Osteocyte (in vitro differentiated cells): ENCODE data around the gene CASKIN2. TPM values are rescaled to one million over a fixed set of nuclear protein-coding genes. Genes with fewer than 3 reads are reported as not detected.

ENCODE experiments used
- DNase-seq: peaks from one replicate; pipeline ENCODE4 v3.0.0; 2021; ENCODE audit warnings: mixed read lengths; ENCODE audit not compliant: unreplicated experiment; ENCODE audit errors: extremely low spot score
- H3K27ac Mint-ChIP-seq: one replicate; pipeline ENCODE4 v1.8.0; 2021; ENCODE audit warnings: mild to moderate bottlenecking, mixed read lengths; ENCODE audit not compliant: unreplicated experiment
- H3K27me3 Mint-ChIP-seq: one replicate; pipeline ENCODE4 v1.8.0; 2021; ENCODE audit warnings: mixed read lengths; ENCODE audit not compliant: unreplicated experiment
- H3K36me3 Mint-ChIP-seq: one replicate; pipeline ENCODE4 v1.8.0; 2021; ENCODE audit warnings: mixed read lengths; ENCODE audit not compliant: unreplicated experiment
- H3K4me1 Mint-ChIP-seq: one replicate; pipeline ENCODE4 v1.8.0; 2021; ENCODE audit warnings: mixed read lengths; ENCODE audit not compliant: unreplicated experiment
- H3K4me3 Mint-ChIP-seq: one replicate; pipeline ENCODE4 v1.8.0; 2021; ENCODE audit warnings: mild to moderate bottlenecking, moderate library complexity, mixed read lengths; ENCODE audit not compliant: unreplicated experiment
- H3K9me3 Mint-ChIP-seq: one replicate; pipeline ENCODE4 v1.8.0; 2021; ENCODE audit warnings: mixed read lengths; ENCODE audit not compliant: unreplicated experiment
- total RNA-seq: library from RNA; stranded (reverse); gene quantifications from 2 replicates; pipeline ENCODE4 v1.2.1, GENCODE V29; 2021
- TF ChIP-seq, protein P1 (sequence below): fragments of 200-600 bp; sonication (generic); IDR thresholded peaks from 2 replicates; pipeline ENCODE4 v1.5.0; 2021; ENCODE audit warnings: antibody characterized with exemption, mild to moderate bottlenecking, moderate library complexity

The CASKIN2 gene
- total RNA-seq, 1 donor from 2014 or later = 28.1 TPM

DNA sequence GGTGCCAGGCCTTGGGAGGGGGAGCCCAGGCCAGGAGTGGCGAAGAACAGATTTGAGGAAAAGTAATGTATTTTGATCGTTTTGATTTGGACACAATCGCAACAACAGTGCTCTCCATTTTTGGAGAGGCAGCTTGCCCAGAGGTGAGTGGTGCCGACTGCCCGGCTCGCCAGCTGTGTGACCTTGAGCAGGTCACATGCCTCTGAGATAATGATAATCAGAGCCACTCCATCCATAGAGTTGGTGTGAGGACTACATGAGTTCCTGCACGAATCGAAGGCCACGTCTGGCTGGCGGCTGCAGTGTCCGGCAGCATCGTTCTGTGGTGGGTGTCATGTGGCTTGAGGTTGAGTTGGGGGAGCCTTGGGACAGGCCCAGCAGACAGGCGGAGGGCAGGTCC is 30.8 kb upstream of the CASKIN2 start:
- Mint-ChIP-seq H3K36me3 (no peaks in the 10 kb centered on the region), H3K9me3 (no peaks in the 10 kb centered on the region), H3K4me1 (peaks cover 6% of the 10 kb centered on the region), H3K27ac (no peak overlapping the region), H3K27me3 (peaks cover 10% of the 10 kb centered on the region), H3K4me3 (no peak overlapping the region)
- DNase-seq = no peak
- TF ChIP-seq, protein P1, sequence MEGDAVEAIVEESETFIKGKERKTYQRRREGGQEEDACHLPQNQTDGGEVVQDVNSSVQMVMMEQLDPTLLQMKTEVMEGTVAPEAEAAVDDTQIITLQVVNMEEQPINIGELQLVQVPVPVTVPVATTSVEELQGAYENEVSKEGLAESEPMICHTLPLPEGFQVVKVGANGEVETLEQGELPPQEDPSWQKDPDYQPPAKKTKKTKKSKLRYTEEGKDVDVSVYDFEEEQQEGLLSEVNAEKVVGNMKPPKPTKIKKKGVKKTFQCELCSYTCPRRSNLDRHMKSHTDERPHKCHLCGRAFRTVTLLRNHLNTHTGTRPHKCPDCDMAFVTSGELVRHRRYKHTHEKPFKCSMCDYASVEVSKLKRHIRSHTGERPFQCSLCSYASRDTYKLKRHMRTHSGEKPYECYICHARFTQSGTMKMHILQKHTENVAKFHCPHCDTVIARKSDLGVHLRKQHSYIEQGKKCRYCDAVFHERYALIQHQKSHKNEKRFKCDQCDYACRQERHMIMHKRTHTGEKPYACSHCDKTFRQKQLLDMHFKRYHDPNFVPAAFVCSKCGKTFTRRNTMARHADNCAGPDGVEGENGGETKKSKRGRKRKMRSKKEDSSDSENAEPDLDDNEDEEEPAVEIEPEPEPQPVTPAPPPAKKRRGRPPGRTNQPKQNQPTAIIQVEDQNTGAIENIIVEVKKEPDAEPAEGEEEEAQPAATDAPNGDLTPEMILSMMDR = no peak

DNA sequence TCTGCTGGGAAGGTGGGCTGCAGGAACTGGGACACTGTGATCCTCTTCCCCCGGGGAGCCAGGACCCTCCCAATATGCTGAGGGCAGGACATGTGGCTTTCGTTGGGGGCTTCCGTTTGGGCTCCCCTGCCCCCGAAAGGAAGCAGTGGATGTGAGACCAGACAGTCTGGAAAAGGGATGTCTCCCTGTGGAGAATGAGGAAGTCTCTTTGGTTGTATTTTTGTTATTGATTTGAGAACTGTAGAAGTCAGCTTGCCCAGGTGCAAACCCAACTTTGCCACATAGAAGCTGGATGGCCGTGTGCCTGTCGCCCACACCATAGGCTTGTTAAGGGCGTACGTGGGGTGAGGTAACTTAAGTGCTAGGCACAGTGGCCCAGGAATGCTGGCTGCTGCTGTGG is 28.9 kb upstream of the CASKIN2 start:
- no peaks in the 10 kb centered on the region for H3K9me3 Mint-ChIP-seq
- H3K27ac Mint-ChIP-seq = no peak overlapping the region
- no peak overlapping the region for H3K4me3 Mint-ChIP-seq
- no peak for DNase-seq
- no peaks in the 10 kb centered on the region for H3K36me3 Mint-ChIP-seq
- TF ChIP-seq, protein P1 = no peak
- H3K4me1 Mint-ChIP-seq = peaks cover 2% of the 10 kb centered on the region
- peaks cover 10% of the 10 kb centered on the region for H3K27me3 Mint-ChIP-seq

DNA sequence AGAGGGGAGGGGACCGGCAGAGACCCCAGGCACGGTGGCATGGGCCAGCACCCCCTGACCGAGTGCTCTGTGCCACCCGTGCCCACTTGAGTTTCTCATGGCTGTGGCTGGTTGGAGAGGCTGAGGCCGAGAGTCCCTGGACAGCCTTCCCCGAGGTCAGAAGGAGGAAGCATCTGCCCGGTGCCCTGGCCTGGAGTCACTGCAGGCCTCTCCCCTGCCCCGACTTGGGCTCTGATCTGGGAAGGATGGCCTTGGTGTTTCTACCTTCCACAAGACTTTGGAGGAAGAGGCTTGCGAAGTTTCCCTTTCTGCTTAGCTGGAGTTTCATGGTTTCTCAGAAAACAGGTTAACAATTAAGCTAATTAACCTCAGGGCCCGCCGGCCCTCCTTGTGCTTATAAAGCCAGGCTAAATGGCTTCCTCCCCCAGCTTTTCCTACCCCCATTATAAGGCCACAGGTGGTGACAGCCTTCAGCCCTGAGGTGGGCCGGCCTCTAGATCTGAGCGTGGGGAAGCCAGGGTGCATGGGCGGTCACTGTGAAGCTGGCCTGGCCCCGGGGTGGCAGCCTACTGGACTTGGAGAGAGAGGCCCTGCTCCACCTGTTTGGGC is 27.5 kb upstream of the CASKIN2 start:
- Mint-ChIP-seq H3K4me3 (no peak overlapping the region), H3K9me3 (no peaks in the 10 kb centered on the region), H3K36me3 (no peaks in the 10 kb centered on the region), H3K27me3 (peaks cover 10% of the 10 kb centered on the region), H3K27ac (no peak overlapping the region), H3K4me1 (no peaks in the 10 kb centered on the region)
- TF ChIP-seq, protein P1 = no peak
- no peak for DNase-seq

DNA sequence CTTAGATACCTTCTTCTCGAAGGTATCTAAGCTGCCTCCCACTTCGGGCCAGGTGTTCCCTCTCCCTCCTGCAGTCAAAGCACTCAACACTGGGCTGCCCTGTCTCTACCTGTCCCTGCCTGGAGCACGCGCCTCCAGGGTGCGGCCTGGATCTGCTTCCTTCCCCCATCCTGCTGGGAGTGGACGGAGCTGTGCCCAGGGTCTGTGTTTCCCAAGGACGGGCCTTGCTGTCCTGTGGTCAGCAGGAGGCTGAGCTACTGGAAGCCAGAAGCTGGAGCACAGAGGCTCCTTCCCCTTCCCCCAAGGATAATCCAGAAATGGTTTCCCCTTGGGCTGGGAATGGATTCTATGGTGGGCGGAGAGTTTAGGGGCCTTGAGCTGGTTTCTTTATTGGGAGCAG is 26.9 kb upstream of the CASKIN2 start:
- no peak overlapping the region for H3K4me3 Mint-ChIP-seq
- H3K27me3 Mint-ChIP-seq = peaks cover 7% of the 10 kb centered on the region
- H3K36me3 Mint-ChIP-seq = no peaks in the 10 kb centered on the region
- H3K27ac Mint-ChIP-seq = no peak overlapping the region
- H3K9me3 Mint-ChIP-seq = no peaks in the 10 kb centered on the region
- no peaks in the 10 kb centered on the region for H3K4me1 Mint-ChIP-seq
- no peak for DNase-seq
- TF ChIP-seq, protein P1 = no peak

DNA sequence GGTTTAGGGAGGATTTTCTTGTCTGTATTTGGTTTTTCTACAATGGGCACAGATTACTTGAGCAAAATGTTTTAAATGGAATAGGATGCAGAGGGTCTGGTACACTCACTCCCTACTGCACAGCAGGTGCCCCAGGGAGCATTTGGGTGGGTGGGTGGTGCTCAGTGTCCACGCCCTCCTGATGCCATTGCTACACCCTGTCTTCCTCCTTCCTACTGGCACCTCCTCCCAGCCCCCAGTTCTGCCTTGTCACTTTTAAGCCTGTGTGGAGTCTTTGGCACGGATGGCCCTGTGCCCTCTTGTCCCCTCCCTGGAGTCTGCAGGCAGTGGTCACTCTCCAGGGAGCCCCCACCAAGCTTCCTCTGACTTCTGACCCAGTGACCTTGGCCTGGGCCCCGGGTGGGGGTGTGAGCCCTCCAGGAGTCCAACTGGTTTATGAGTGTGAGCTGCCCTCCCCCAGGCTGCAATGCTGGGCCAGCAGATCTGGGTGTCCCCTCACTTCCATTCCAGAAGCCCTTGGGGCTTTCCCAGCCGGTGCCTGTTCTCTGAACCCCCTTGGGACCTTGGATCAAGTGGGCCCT is 25.7 kb upstream of the CASKIN2 start:
- Mint-ChIP-seq H3K27ac (no peak overlapping the region), H3K36me3 (no peaks in the 10 kb centered on the region), H3K4me3 (no peak overlapping the region), H3K4me1 (no peaks in the 10 kb centered on the region), H3K9me3 (no peaks in the 10 kb centered on the region), H3K27me3 (peaks cover 7% of the 10 kb centered on the region)
- TF ChIP-seq, protein P1 = no peak
- DNase-seq = no peak
